Endothelial cell of umbilical vein (primary cell): ENCODE data around the gene GJB2.

Source experiments
- EZH2 ChIP-seq: IDR thresholded peaks from 2 replicates; pipeline ENCODE4 v1.6.1; 2012; ENCODE audit warnings: borderline replicate concordance, low read depth, mild to moderate bottlenecking, moderate library complexity, low read length, inconsistent platforms; ENCODE audit not compliant: severe bottlenecking
- FOS ChIP-seq: IDR thresholded peaks from 2 replicates; pipeline ENCODE4 v1.6.1; 2011; ENCODE audit warnings: mild to moderate bottlenecking, low read length, moderate library complexity, borderline replicate concordance; ENCODE audit not compliant: insufficient read depth
- GATA2 ChIP-seq: IDR thresholded peaks from 2 replicates; pipeline ENCODE4 v1.7.0; 2011; ENCODE audit warnings: low read depth, mild to moderate bottlenecking, moderate library complexity, mixed read lengths, low read length; ENCODE audit not compliant: insufficient read length, insufficient read depth
- MYC ChIP-seq: IDR thresholded peaks from one replicate; pipeline ENCODE4 v1.6.1; 2011; ENCODE audit warnings: mild to moderate bottlenecking, low read depth, low read length
- POLR2A ChIP-seq: IDR thresholded peaks from 2 replicates; pipeline ENCODE4 v1.6.1; 2012; ENCODE audit warnings: low read depth, mild to moderate bottlenecking, control low read depth, low read length
- POLR2AphosphoS5 ChIP-seq: IDR thresholded peaks from 2 replicates; pipeline ENCODE4 v1.6.1; 2012; ENCODE audit warnings: low read depth, mild to moderate bottlenecking, control low read depth, low read length, moderate library complexity; ENCODE audit not compliant: insufficient read depth
- TF ChIP-seq, protein P1 (sequence below), 2 donors: IDR thresholded peaks; 1 replicate in 1 of 2; 2 replicates in 1 of 2; pipeline ENCODE4 v1.5.1; 2011; ENCODE audit warnings: low read length in 2 of 2, mild to moderate bottlenecking in 2 of 2, moderate library complexity in 2 of 2, control low read depth in 1 of 2, inconsistent platforms in 1 of 2, low read depth in 1 of 2; ENCODE audit not compliant: insufficient read depth in 1 of 2; ENCODE audit errors: extremely low read depth in 1 of 2
- TF ChIP-seq, protein P2 (sequence below): IDR thresholded peaks from 2 replicates; pipeline ENCODE4 v1.6.1; 2011; ENCODE audit not compliant: insufficient read depth, insufficient read length

- TF ChIP-seq, protein P1, sequence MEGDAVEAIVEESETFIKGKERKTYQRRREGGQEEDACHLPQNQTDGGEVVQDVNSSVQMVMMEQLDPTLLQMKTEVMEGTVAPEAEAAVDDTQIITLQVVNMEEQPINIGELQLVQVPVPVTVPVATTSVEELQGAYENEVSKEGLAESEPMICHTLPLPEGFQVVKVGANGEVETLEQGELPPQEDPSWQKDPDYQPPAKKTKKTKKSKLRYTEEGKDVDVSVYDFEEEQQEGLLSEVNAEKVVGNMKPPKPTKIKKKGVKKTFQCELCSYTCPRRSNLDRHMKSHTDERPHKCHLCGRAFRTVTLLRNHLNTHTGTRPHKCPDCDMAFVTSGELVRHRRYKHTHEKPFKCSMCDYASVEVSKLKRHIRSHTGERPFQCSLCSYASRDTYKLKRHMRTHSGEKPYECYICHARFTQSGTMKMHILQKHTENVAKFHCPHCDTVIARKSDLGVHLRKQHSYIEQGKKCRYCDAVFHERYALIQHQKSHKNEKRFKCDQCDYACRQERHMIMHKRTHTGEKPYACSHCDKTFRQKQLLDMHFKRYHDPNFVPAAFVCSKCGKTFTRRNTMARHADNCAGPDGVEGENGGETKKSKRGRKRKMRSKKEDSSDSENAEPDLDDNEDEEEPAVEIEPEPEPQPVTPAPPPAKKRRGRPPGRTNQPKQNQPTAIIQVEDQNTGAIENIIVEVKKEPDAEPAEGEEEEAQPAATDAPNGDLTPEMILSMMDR (IDR thresholded peaks at IDR 0.05; ENCODE audit: extremely low read depth in 1 of 2, insufficient read depth in 1 of 2, low read depth in 1 of 2, low read length in 2 of 2): no peak
- TF ChIP-seq EZH2 (no peak), GATA2 (no peak), POLR2A (no peak), MYC (no peak), POLR2AphosphoS5 (no peak), FOS (no peak)
- TF ChIP-seq, protein P2, sequence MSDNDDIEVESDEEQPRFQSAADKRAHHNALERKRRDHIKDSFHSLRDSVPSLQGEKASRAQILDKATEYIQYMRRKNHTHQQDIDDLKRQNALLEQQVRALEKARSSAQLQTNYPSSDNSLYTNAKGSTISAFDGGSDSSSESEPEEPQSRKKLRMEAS: no peak
Measured at GRCh38 chr13:20175907-20176652, 16.7 kb downstream of the GJB2 start.
